A204.1 (cell line): Measurements from ENCODE around the gene HSPA12B.

Experiments used
- FAIRE-seq: peaks from 2 replicates; lab custom pipeline; 2012; peaks lifted over from hg19 to GRCh38; lab: Jason Lieb, UNC

Gene HSPA12B

GRCh38 chr20:3729811-3730540, 2.5 kb upstream of the HSPA12B start:
- FAIRE-seq, result no peak

GRCh38 chr20:3730803-3731672, 1.4 kb upstream of the HSPA12B start:
- FAIRE-seq, result no peak

GRCh38 chr20:3731944-3732326, 550 bp upstream of the HSPA12B start:
- no peak for FAIRE-seq

GRCh38 chr20:3733119-3733995, 872 bp downstream of the HSPA12B start:
- FAIRE-seq, result no peak

GRCh38 chr20:3734111-3734843, 1.8 kb downstream of the HSPA12B start:
- FAIRE-seq, result no peak

- no peak for FAIRE-seq
These were observed 3.3 kb downstream of the HSPA12B start for GRCh38 chr20:3735768-3736167.

- no peak for FAIRE-seq
These were observed 5.9 kb downstream of the HSPA12B start for GRCh38 chr20:3738111-3739053.

- no peak for FAIRE-seq
These were observed 6.8 kb downstream of the HSPA12B start for GRCh38 chr20:3739054-3739925.

- FAIRE-seq, result no peak
These were observed 7.5 kb downstream of the HSPA12B start for GRCh38 chr20:3739926-3740451.

GRCh38 chr20:3740615-3741301, 8.3 kb downstream of the HSPA12B start:
- FAIRE-seq, result no peak

GRCh38 chr20:3741836-3742458, 9.5 kb downstream of the HSPA12B start:
- FAIRE-seq, result no peak

- no peak for FAIRE-seq
These were observed 10.8 kb downstream of the HSPA12B start for GRCh38 chr20:3743251-3743650.

GRCh38 chr20:3744037-3744436, 11.6 kb downstream of the HSPA12B start:
- FAIRE-seq, result no peak

- FAIRE-seq, result no peak
These were observed 12.6 kb downstream of the HSPA12B start for GRCh38 chr20:3744806-3745685.

- FAIRE-seq, result no peak
These were observed 13.2 kb downstream of the HSPA12B start for GRCh38 chr20:3745686-3746173.

GRCh38 chr20:3747471-3747870, 15.0 kb downstream of the HSPA12B start:
- no peak for FAIRE-seq

- FAIRE-seq, result no peak
These were observed 15.6 kb downstream of the HSPA12B start for GRCh38 chr20:3748073-3748472.
